HG03520 (cell line): ENCODE data around the gene AHRR.

Experiments used
- ATAC-seq: cut with Tn5 transposase; IDR thresholded peaks from one replicate; pipeline ENCODE4 v1.9.1; 2021; ENCODE audit warnings: mild to moderate bottlenecking, moderate library complexity; ENCODE audit not compliant: unreplicated experiment

The AHRR gene

GRCh38 chr5:344668-345067 is 23.2 kb downstream of the AHRR start:
- ATAC-seq: no peak

GRCh38 chr5:345404-346195 is 24.1 kb downstream of the AHRR start:
- ATAC-seq: no peak

GRCh38 chr5:346229-346935 is 24.9 kb downstream of the AHRR start:
- ATAC-seq: no peak

GRCh38 chr5:347712-348284 is 26.3 kb downstream of the AHRR start:
- ATAC-seq: no peak

GRCh38 chr5:348726-349125 is 27.2 kb downstream of the AHRR start:
- no peak for ATAC-seq

- no peak for ATAC-seq
Observed at GRCh38 chr5:350355-350754, 28.8 kb downstream of the AHRR start.

- no peak for ATAC-seq
Observed at GRCh38 chr5:351084-351920, 29.8 kb downstream of the AHRR start.

GRCh38 chr5:351921-352245 is 30.4 kb downstream of the AHRR start:
- no peak for ATAC-seq

- ATAC-seq: no peak
Observed at GRCh38 chr5:352639-353611, 31.4 kb downstream of the AHRR start.

- ATAC-seq: no peak
Observed at GRCh38 chr5:353612-354580, 32.4 kb downstream of the AHRR start.

- no peak for ATAC-seq
Observed at GRCh38 chr5:354581-355378, 33.3 kb downstream of the AHRR start.

- no peak for ATAC-seq
Observed at GRCh38 chr5:355379-355935, 33.9 kb downstream of the AHRR start.

- no peak for ATAC-seq
Observed at GRCh38 chr5:355958-356357, 34.4 kb downstream of the AHRR start.

- no peak for ATAC-seq
Observed at GRCh38 chr5:359301-359897, 37.9 kb downstream of the AHRR start.

GRCh38 chr5:360257-361027 is 38.9 kb downstream of the AHRR start:
- ATAC-seq: no peak

- ATAC-seq: no peak
Observed at GRCh38 chr5:362189-362588, 40.7 kb downstream of the AHRR start.
